GM18868 (cell line): ENCODE measurements around the gene SIVA1.

ENCODE experiments used
- ATAC-seq: cut with Tn5 transposase; IDR thresholded peaks from one replicate; pipeline ENCODE4 v1.9.1; 2021; ENCODE audit warnings: mild to moderate bottlenecking, moderate library complexity; ENCODE audit not compliant: unreplicated experiment

Gene SIVA1, protein sequence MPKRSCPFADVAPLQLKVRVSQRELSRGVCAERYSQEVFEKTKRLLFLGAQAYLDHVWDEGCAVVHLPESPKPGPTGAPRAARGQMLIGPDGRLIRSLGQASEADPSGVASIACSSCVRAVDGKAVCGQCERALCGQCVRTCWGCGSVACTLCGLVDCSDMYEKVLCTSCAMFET

DNA sequence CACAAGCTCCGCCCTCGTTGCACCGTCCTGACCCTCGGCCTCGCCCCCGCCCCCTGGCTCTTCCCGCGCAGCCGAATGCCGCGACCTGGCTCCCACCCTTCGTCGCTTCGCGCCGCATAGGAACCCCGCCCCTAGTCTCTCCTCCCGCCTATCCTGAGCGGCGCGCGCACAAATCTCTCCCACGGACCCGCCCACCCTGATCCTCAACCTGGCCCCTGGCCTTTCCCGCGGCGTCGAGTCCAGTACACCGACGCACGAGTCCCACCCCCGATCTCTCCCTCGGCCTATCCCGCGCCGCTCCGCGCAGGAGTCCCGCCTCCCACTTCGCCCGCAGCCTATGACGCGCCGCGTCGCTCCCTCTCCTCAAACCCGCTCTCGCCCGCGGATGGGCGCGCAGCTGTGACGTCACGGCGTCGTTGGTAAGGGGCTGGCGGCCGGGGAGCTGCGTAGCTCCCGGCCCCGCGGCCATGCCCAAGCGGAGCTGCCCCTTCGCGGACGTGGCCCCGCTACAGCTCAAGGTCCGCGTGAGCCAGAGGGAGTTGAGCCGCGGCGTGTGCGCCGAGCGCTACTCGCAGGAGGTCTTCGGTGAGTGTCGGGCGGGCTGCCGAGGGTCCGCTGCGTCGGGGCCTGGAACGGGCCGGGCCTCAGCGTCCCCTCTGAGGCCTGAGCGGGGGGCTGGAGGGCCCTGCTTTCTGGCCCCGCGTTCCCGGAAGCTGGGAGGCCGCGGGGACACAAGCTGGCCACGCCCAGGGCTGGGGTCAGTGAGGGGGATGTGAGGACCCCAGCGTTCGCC, at the start of gene SIVA1:
TSS of gene SIVA1 (plus strand) at position 413 of the 793 bp plus-strand sequence. CDS start at position 468, 55 bp downstream.
- ATAC-seq, result peak; percentile 89

DNA sequence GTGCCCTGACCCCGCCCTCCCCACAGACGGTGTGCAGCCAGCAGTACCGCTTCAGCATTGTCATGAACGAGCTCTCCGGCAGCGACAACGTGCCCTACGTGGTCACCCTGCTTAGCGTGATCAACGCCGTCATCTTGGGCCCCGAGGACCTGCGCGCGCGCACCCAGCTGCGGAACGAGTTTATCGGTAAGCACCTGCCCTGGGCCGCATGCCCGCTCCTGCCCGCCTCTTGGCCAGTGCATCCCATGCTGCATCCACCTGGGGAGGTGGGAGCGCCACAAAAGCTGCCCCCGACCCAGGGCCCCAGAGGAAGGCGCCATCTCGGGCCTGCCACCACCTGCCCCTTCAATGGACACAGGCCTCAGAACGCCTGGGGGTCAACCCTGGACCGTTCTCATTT, 49.7 kb upstream of the SIVA1 start:
- ATAC-seq, result no peak

DNA sequence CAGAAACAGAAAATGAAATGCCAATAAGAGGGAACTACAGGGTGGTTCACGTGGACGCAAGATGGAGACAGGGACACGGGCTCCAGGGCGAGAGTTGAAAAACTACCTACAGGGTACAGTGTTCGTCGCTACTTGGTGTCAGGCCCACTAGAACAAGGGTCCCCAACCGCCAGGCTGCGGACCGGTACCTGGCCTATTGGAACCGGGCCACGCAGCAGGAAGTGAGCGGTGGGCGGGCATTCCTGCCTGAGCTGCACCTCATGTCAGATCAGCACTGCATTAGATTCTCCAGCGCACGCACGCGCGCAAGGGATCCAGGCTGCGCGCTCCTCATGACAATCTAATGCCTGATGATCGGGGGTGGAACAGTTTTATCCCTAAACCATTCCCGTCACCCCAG, 48.7 kb upstream of the SIVA1 start:
- no peak for ATAC-seq

DNA sequence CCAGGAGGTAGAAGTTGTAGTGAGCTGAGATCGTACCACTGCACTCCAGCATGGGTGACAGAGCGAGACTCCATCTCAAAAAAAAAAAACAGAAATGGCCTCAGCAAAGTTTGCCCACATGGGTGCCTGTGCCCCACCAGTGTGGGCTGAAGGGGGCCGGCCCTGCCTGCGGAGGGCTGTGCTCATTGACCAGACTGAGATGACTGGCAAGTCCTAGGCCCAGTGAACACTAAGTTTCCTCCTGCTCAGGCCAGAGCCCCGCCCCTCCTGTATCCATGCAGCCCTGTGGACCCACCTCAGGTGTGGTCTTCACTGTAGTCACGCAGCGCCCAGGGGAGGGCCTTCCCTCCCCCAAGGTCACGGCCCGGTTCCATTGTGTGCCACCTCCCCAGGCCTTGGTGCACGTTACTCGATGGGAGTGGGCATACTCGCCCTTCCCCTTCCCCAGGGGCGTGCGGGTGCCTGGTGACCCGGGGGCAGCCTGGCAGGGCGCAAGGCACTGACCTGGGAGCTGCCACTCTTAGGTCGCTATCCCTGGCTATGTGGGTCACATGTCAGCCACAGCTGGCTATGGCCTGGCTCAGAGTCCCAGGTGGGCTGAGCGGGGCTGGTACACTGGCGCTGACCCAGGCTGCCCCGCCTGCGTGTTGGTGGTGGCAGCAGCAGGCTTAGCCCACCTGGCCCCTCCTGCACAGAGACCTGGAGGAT, 47.5 kb upstream of the SIVA1 start:
- ATAC-seq, result no peak

DNA sequence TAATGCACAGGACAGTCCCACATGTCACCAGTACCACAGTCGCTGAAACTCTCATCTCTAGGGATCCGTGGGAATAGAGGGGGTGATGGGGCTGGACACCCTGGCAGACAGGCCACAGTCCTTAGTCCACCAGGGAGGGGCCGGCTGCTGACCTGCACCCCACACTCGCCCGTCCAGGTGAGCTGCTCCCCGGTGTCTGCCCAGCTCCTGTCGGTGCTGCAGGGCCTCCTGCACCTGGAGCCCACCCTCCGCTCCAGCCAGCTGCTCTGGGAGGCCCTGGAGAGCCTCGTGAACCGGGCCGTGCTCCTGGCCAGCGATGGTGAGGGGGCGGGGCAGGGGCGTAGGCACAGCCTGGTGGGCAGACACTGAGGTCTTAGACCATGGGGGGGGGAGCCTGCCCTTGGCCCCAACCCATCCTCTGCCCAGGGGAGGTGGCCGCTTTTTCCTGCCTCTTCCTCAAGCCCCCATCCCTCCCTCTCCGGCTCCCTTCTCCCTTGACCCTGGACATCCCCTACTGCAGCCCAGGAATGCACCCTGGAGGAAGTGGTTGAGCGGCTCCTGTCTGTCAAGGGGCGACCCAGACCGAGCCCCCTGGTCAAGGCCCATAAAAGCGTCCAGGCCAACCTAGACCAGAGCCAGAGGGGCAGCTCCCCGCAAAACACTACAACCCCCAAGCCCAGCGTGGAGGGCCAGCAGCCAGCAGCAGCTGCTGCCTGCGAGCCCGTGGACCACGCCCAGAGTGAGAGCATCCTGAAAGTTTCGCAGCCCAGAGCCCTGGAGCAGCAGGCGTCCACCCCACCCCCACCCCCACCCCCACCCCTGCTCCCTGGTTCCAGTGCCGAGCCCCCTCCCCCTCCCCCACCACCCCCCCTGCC, 46.0 kb upstream of the SIVA1 start:
- no peak for ATAC-seq

DNA sequence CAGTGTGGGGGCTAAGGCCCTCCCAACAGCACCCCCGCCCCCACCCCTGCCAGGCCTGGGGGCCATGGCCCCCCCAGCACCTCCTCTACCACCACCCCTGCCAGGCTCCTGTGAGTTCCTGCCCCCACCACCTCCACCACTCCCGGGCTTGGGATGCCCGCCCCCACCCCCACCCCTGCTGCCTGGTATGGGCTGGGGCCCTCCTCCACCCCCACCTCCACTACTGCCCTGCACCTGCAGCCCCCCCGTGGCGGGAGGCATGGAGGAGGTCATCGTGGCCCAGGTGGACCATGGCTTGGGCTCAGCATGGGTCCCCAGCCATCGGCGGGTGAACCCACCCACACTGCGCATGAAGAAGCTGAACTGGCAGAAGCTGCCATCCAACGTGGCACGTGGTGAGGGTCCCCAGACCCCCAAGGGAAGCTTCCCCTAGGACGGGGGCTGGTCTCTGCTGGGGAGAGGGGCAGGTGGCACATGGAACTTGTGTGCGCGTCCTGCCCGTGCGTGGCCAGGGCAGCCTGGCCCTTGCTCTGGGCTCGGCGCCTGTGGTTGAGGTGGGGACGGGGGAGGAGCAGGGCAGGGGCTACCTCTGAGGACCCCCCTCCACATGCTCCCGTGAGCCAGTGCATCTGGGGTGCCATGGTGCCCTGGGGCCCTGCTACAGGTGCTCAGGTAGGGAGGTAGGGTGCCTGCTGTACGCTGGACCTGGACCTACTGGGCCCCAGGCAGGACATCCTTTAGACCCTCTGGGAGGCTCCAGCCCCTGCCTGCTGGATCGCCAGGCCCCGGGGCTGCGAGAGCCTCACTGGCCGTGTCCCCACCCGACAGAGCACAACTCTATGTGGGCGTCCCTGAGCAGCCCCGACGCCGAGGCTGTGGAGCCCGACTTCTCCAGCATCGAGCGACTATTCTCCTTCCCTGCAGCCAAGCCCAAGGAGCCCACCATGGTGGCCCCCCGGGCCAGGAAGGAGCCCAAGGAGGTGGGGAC, 45.0 kb upstream of the SIVA1 start:
- no peak for ATAC-seq

DNA sequence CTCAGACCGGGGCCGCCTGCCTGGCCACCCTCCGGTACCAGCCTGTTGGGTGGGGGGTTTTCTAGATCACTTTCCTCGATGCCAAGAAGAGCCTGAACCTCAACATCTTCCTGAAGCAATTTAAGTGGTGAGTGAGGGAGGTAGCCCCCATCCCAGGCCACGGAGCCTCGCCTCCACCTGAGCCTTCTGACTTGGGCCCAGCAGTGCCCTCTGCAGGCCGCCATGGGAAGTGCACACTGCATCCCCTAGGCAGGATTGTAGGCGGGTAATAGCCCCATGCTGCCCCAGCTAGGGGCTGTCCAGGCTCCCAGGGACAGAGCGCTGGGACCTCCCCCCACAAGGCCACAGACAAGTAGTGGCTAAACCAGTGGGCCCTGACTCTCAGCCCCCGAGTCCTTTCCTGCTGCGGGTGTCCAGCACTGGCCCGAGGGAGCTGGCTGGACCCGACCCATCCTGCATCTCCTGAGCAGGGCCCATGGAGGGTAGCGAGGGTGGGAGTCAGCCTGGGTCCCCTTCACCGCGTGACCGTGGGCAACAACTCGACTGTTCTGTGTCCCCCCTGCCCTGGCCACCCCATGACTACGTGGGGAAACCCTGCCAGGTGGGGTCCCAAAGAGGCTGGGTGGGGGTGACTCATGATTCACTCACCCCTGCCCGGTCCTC, 44.2 kb upstream of the SIVA1 start:
- ATAC-seq, result no peak

DNA sequence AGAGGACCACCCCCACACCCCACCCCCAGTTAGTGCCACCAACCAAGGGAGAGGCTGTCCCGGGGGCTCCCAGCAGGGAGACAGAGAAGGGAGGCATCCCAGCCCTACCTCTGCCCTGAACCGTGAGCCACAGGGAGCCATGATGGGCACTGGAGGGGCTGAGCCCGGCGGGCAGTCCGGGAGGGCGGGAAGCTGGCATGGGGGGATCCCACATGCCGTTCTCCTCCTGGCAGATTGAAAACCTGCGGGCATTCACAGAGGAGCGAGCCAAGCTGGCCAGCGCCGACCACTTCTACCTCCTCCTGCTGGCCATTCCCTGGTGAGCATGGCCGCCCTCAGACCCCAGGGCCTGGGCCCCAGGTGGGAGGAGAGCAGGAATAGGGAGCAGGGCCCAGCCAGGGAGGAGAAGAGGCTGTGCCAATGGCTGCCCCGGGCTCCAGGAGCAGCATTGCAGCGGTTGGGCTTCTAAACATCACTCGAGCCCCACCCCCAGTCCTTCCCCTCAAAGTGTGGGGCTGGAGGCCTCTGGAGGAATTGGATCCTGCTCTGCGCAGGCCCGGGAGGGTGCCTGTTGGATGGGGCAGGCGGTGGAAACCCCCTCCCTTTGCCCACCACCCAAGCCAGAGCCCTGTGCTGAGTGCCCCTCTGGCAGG, 43.4 kb upstream of the SIVA1 start:
- no peak for ATAC-seq

DNA sequence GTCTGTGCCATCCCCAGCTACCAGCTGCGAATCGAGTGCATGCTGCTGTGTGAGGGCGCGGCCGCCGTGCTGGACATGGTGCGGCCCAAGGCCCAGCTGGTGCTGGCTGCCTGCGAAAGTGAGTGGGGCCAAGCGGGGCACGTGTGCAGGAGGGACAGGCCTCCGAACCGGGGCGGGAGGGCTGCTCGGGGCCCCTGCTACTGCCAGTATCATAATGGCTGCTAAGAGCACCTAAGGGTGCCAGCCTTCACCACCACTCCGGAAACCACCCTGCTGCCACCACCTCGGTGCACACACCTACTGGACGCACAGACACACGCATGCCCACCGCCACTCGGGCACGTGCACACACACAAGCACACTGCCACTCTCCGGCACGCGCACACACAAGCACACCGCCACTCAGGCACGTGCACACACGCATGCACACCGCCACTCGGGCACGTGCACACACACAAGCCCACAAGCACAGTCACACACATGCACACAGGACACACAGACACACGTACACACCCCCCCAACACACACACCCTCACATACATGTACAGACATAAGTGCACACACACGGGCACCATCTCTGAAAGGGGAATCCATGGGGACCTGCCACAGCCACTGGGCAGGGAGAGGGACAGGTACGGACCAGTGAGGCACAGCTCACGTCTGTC, 42.7 kb upstream of the SIVA1 start:
- no peak for ATAC-seq

DNA sequence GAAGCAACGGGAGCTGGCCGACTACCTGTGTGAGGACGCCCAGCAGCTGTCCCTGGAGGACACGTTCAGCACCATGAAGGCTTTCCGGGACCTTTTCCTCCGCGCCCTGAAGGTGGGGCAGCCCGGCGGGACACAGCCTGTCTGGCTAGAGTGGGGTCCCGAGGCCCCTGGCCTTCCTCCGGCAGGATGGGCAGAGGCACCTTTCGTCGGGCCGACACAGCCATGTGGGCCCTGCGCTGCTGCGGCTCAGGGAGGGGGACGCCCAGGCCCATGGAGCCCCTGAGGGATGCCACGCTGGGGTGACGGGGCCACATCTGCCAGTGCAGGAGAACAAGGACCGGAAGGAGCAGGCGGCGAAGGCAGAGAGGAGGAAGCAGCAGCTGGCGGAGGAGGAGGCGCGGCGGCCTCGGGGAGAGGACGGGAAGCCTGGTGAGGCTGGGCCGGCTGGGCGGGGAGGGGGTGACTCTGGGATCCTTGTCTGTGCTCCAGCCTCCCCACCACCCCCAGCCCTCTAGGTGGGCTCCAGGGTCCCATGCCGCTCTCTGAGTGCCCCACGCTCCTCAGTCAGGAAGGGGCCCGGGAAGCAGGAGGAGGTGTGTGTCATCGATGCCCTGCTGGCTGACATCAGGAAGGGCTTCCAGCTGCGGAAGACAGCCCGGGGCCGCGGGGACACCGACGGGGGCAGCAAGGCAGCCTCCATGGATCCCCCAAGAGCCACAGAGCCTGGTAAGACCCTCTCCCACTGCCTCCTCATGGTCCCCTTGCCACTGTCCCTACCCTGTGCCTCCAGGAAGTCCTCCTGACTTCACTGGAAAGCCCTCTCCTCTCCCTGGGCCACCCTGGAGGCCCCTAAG, 39.8 kb upstream of the SIVA1 start:
- no peak for ATAC-seq

DNA sequence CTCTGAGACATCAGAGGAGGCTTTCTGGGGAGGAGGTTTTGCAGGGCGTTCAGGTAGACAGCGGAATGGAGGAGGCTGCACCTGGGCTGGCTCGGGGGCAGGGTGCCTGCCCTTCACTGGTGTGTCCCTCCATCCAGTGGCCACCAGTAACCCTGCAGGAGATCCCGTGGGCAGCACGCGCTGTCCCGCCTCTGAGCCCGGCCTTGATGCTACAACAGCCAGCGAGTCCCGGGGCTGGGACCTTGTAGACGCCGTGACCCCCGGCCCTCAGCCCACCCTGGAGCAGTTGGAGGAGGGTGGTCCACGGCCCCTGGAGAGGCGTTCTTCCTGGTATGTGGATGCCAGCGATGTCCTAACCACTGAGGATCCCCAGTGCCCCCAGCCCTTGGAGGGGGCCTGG, 38.9 kb upstream of the SIVA1 start:
- no peak for ATAC-seq

DNA sequence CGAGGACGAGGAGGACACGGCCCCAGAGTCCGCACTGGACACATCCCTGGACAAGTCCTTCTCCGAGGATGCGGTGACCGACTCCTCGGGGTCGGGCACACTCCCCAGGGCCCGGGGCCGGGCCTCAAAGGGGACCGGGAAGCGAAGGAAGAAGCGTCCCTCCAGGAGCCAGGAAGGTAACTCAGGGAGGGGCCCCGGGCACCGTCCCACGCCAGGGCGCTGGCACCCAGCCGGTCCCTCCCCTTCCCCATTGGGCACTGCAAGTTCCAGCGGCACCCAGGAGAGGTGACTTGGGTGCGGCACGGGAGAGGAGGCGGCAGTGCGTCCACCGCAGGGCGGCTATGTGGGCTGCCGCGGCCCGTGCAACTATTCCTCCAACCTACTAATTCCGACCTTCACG, 38.3 kb upstream of the SIVA1 start:
- no peak for ATAC-seq

DNA sequence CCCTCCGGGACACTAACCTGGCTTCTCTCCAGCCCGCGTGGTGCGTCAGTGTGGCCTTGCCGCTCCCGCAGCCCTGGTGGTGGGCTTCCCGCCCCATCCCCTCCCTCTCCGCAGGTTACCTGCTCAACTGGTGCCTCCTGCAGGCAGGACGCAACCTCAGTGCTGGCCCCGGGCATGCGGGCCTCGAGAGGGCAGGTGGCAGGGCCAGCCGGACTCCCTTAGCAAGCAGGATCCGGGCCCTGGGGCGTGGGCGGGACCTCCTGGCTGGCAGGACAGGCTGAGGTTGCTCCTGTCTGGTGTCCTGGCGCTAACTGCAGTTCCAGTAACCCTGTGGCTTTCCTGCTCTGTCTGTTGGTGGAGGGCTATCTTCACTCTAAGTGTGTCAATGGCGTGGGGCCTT, 37.5 kb upstream of the SIVA1 start:
- ATAC-seq, result no peak

DNA sequence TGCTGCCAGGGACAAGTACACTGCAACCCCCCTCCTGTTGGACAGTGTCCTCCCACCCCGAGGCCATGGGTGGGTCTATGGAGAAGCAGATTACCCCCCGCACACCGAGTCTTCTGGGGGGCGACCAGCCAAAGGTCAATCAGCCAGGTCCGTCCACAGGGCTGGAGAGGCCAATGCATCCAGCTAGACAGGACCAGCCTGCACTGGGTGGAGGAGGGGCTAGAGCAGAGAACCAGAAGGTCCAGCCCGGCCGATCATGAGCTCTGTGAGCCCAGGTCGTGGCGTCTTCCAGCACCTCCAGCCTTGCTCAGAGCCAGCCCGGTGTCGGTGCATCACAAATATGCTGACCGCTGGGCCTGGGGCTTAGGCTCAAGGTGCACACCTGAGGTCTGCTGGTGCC, 37.1 kb upstream of the SIVA1 start:
- ATAC-seq, result no peak

DNA sequence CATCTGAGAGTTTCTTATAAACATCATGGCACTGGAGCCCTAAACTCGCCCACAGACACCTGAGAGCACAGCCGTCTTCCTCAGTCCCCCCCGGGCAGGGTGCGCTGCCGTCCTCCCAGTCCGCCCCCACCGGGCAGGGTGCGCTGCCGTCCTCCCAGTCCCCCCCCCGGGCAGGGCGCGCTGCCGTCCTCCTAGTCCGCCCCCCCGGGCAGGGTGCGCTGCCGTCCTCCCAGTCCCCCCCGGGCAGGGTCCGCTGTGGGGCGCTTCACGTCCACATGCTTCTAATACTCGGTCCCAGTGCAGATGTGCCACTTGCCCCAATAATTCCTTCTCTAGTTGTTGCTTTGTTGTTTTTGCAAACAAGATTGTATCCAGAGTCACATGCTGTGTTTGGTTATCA, 35.8 kb upstream of the SIVA1 start:
- ATAC-seq, result no peak

DNA sequence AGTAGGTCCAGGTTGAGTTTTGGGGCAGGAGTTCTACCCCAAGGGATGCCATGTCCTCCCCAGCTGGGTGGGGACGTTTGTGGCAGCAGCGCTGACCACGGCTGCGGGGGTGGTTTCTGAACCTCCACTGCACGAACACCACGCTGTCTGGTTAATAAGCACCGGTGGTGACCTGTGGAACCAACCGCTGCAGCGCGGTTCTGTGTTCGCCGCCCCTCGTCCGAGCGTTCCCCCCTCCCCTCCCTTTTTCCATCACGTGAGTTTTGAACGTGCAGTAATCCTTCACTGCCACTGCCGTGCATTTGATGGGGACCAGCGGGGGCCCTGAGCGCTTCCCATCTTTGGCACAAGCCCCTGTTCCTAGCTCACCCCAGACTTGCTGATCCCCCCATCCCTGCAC, 35.3 kb upstream of the SIVA1 start:
- ATAC-seq, result no peak

DNA sequence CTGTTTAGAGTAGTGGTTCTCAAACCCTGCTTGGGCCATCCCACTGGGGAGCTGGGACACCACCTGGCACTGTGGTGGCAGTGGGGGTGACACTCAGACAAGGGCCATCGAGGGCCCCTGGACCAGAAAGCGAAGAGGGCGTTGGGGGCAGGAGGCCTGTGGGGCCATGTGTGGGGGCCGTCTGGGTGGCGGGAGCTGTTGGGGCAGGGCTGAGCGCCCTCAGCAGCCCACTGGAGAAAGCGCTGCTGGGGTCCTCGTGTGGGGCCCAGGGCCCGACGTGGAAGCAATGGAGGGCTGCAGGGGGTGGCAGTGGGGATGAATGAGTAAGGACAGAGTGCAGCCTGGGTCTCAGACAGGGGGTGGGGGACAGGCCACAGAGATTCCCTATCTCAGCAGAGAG, 34.8 kb upstream of the SIVA1 start:
- ATAC-seq, result no peak
